Measurements from ENCODE around the gene DMWD.
A peak's percentile ranks its signal among the peaks of the same experiment; 100 is the strongest.

DMWD gene

DNA sequence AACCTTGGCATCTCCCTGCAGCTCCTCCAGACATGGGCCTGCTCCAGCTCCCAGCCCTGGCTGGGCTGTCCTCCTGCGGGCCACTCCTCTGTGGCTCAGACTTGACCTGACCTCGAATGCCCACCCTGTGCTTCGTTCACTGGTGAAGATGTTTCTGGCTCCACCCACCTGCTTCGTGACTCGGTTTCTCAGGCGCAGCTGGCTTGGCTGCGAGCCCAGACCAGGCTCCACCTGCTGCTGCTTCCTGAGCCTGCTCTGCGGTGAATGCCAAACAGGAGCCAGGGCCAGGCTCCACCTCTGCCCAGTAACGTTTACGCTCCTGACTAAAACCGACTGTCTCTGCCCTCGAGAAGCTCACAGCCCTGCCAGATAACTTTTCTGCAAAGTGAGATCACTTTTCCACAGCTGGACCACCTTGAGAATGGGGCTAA, 31.4 kb upstream of the DMWD start:
- H3K36me3 ChIP-seq (ENCODE audit: insufficient read depth, low read length), result peaks cover 89% of the 10 kb centered on the region
- no peaks in the 10 kb centered on the region for H3K9me3 ChIP-seq (ENCODE audit: insufficient read depth, low read depth, low read length)
- 94% methylated on average over 12 of the region's 12 CpGs for WGBS
- no peak overlapping the region for H3K27ac ChIP-seq (ENCODE audit: low read depth, low read length)
- no peaks in the 10 kb centered on the region for H3K4me1 ChIP-seq (ENCODE audit: insufficient read depth, low read length)
- H3K27me3 ChIP-seq (ENCODE audit: insufficient read depth, low read length), result no peaks in the 10 kb centered on the region
- no peak overlapping the region for H3K4me3 ChIP-seq (ENCODE audit: low read length)
- no peak overlapping the region for H3K9ac ChIP-seq (ENCODE audit: low read depth, low read length)

DNA sequence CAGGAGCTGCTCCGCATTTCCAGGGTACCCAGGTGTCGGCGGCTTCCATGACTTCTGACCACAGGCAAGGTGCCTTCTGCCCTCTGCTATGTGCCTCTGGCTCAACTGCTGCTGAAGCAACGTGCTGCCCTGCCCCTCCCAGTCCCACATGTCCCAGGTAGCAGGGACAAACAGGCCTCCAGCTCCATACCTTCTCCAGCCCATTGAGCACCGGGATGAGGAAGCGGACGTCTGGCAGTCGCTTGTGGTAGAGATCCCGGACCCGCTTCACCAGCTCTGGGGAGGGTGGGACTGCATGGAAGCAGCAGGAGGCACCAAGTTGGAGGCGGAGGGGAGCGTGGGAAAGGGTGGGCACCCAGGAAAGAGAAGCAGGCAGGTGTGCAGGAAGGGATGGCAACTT, 30.5 kb upstream of the DMWD start:
- H3K36me3 ChIP-seq (ENCODE audit: insufficient read depth, low read length), result peaks cover 81% of the 10 kb centered on the region

GRCh38 chr19:45822716-45823115, 30.1 kb upstream of the DMWD start:
- Histone ChIP-seq H3K4me1 (ENCODE audit: insufficient read depth, low read length) (peaks cover 7% of the 10 kb centered on the region), H3K9me3 (ENCODE audit: insufficient read depth, low read depth, low read length) (no peaks in the 10 kb centered on the region), H3K27me3 (ENCODE audit: insufficient read depth, low read length) (no peaks in the 10 kb centered on the region), H3K27ac (ENCODE audit: low read depth, low read length) (no peak overlapping the region), H3K36me3 (ENCODE audit: insufficient read depth, low read length) (peaks cover 76% of the 10 kb centered on the region), H3K9ac (ENCODE audit: low read depth, low read length) (no peak overlapping the region), H3K4me3 (ENCODE audit: low read length) (no peak overlapping the region)
- WGBS, result 92% methylated on average over 5 of the region's 5 CpGs

More for the DNA sequence above, 30.5 kb upstream of the DMWD start:
- Histone ChIP-seq H3K4me3 (ENCODE audit: low read length) (no peak overlapping the region), H3K27me3 (ENCODE audit: insufficient read depth, low read length) (no peaks in the 10 kb centered on the region), H3K9ac (ENCODE audit: low read depth, low read length) (no peak overlapping the region), H3K4me1 (ENCODE audit: insufficient read depth, low read length) (peaks cover 3% of the 10 kb centered on the region; the same call in 1 of the 2 replicates), H3K27ac (ENCODE audit: low read depth, low read length) (no peak overlapping the region), H3K9me3 (ENCODE audit: insufficient read depth, low read depth, low read length) (no peaks in the 10 kb centered on the region)
- 96% methylated on average over 12 of the region's 12 CpGs for WGBS

- Histone ChIP-seq H3K27ac (ENCODE audit: low read depth, low read length) (no peak overlapping the region), H3K36me3 (ENCODE audit: insufficient read depth, low read length) (peaks cover 65% of the 10 kb centered on the region), H3K4me1 (ENCODE audit: insufficient read depth, low read length) (peaks cover 10% of the 10 kb centered on the region), H3K9ac (ENCODE audit: low read depth, low read length) (no peak overlapping the region), H3K27me3 (ENCODE audit: insufficient read depth, low read length) (no peaks in the 10 kb centered on the region), H3K9me3 (ENCODE audit: insufficient read depth, low read depth, low read length) (no peaks in the 10 kb centered on the region), H3K4me3 (ENCODE audit: low read length) (no peak overlapping the region)
- 83% methylated on average over 10 of the region's 10 CpGs for WGBS
These were observed 28.9 kb upstream of the DMWD start for GRCh38 chr19:45821570-45821969.

DNA sequence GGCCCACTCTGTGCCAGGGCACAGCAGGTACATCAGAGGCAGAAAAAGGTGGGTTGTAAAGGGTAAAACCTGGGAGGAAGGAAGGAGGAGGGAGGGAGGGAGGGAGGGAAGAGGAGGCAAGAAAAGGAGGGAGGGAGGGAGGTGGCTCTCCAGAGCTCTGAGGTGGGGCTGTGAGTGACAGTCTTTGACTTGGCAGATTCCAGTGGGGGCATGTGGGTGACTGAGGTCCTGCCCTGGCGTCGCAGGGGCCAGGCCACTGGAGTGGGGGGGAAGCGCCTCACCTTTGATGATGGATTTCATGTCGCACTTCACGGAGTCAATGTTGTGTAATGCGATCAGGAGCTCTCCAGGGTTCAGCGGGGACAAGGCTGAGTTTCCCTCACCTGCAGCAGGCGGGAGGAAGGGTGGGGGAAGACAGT, 28.5 kb upstream of the DMWD start:
- H3K27ac ChIP-seq (ENCODE audit: low read depth, low read length), result no peak overlapping the region
- no peaks in the 10 kb centered on the region for H3K9me3 ChIP-seq (ENCODE audit: insufficient read depth, low read depth, low read length)
- H3K36me3 ChIP-seq (ENCODE audit: insufficient read depth, low read length), result peaks cover 61% of the 10 kb centered on the region

DNA sequence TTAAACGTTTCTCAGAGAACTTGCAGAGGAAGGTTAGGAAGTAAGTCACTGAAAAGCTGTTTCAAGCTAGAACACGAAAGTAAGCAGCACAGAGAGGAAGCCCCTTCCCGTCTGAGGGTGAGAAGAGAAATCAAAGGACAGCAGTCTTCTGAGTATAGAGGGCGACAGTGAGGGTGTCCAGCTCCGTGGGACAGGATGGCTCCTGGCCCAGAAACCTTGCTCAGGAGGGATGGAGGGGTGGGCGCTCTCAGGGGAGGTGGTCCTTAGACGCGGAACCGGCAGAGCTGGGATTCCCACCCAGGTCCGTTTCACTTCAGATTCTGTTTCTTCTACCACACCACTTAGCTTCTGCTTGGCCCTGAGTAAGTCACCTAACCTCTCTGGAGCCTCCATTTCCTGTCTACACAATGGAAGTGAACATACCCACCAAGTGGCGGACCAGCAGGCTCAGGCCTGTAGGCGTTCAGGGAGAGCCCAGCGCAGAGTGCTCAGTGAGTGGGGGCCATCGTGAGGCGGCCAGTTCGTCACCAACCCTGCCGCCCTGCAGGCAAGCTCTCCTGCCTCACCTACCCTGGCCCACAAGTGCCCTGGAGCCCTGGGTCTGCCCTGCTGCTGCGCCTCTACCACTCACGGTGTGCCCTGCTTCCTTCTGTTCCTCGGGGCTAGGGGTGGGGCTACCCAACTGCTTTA, 27.9 kb upstream of the DMWD start:
- H3K4me3 ChIP-seq (ENCODE audit: low read length), result no peak overlapping the region
- H3K9me3 ChIP-seq (ENCODE audit: insufficient read depth, low read depth, low read length), result no peaks in the 10 kb centered on the region
- H3K36me3 ChIP-seq (ENCODE audit: insufficient read depth, low read length), result peaks cover 55% of the 10 kb centered on the region
- H3K27ac ChIP-seq (ENCODE audit: low read depth, low read length), result no peak overlapping the region
- no peaks in the 10 kb centered on the region for H3K27me3 ChIP-seq (ENCODE audit: insufficient read depth, low read length)
- peaks cover 10% of the 10 kb centered on the region for H3K4me1 ChIP-seq (ENCODE audit: insufficient read depth, low read length)
- H3K9ac ChIP-seq (ENCODE audit: low read depth, low read length), result no peak overlapping the region
- 91% methylated on average over 19 of the region's 20 CpGs for WGBS

More for the DNA sequence above, 28.5 kb upstream of the DMWD start:
- no peak overlapping the region for H3K4me3 ChIP-seq (ENCODE audit: low read length)
- WGBS, result 90% methylated on average over 8 of the region's 8 CpGs
- peaks cover 10% of the 10 kb centered on the region for H3K4me1 ChIP-seq (ENCODE audit: insufficient read depth, low read length)
- no peaks in the 10 kb centered on the region for H3K27me3 ChIP-seq (ENCODE audit: insufficient read depth, low read length)
- no peak overlapping the region for H3K9ac ChIP-seq (ENCODE audit: low read depth, low read length)

DNA sequence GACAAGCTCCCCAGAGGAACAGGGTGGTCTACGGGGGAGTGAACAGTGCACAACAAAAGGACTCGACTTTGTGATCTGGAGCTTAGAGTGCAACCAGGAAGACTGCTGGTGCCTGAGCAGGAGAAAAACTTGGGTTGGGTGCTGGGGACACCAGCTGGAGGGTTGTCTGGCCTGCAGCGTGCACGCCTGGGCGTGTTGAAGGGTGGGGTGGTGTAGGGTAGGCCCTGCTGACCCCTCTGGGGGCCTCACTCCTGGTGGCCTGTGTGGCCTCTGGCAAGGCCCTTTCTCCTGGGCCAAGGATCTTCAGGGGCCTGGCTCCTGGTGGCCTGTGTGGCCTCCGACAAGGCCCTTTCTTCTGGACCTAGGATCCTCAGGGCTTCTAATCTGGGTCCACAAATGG, 27.1 kb upstream of the DMWD start:
- H3K27me3 ChIP-seq (ENCODE audit: insufficient read depth, low read length), result no peaks in the 10 kb centered on the region
- no peaks in the 10 kb centered on the region for H3K9me3 ChIP-seq (ENCODE audit: insufficient read depth, low read depth, low read length)
- H3K27ac ChIP-seq (ENCODE audit: low read depth, low read length), result no peak overlapping the region
- H3K9ac ChIP-seq (ENCODE audit: low read depth, low read length), result 0 out of 2 replicates have a peak overlapping the region, but pooled peaks have one; percentile 12
- peaks cover 47% of the 10 kb centered on the region for H3K36me3 ChIP-seq (ENCODE audit: insufficient read depth, low read length)
- no peak overlapping the region for H3K4me3 ChIP-seq (ENCODE audit: low read length)
- WGBS, result 93% methylated on average over 6 of the region's 6 CpGs
- H3K4me1 ChIP-seq (ENCODE audit: insufficient read depth, low read length), result peaks cover 14% of the 10 kb centered on the region

GRCh38 chr19:45817725-45818301, 25.2 kb upstream of the DMWD start:
- H3K4me1 ChIP-seq (ENCODE audit: insufficient read depth, low read length), result peaks cover 17% of the 10 kb centered on the region
- H3K27me3 ChIP-seq (ENCODE audit: insufficient read depth, low read length), result no peaks in the 10 kb centered on the region
- no peak overlapping the region for H3K4me3 ChIP-seq (ENCODE audit: low read length)
- peak overlapping the region; percentile 54 for H3K27ac ChIP-seq (ENCODE audit: low read depth, low read length)
- peaks cover 30% of the 10 kb centered on the region for H3K36me3 ChIP-seq (ENCODE audit: insufficient read depth, low read length)
- 64% methylated on average over 19 of the region's 19 CpGs for WGBS
- 0 out of 2 replicates have a peak overlapping the region, but pooled peaks have one; percentile 5 for H3K9ac ChIP-seq (ENCODE audit: low read depth, low read length)
- H3K9me3 ChIP-seq (ENCODE audit: insufficient read depth, low read depth, low read length), result no peaks in the 10 kb centered on the region

- 20% methylated on average over 22 of the region's 24 CpGs for WGBS
- peak overlapping the region; percentile 93 for H3K27ac ChIP-seq (ENCODE audit: low read depth, low read length)
- H3K4me1 ChIP-seq (ENCODE audit: insufficient read depth, low read length), result peaks cover 17% of the 10 kb centered on the region
- no peaks in the 10 kb centered on the region for H3K27me3 ChIP-seq (ENCODE audit: insufficient read depth, low read length)
- peak overlapping the region; percentile 67 for H3K9ac ChIP-seq (ENCODE audit: low read depth, low read length)
- peak overlapping the region; percentile 68 for H3K4me3 ChIP-seq (ENCODE audit: low read length)
- peaks cover 23% of the 10 kb centered on the region for H3K36me3 ChIP-seq (ENCODE audit: insufficient read depth, low read length)
- no peaks in the 10 kb centered on the region for H3K9me3 ChIP-seq (ENCODE audit: insufficient read depth, low read depth, low read length)
These were observed 24.5 kb upstream of the DMWD start for GRCh38 chr19:45817010-45817724.

- H3K4me3 ChIP-seq (ENCODE audit: low read length), result peak overlapping the region; percentile 68
- H3K4me1 ChIP-seq (ENCODE audit: insufficient read depth, low read length), result peaks cover 17% of the 10 kb centered on the region
- H3K36me3 ChIP-seq (ENCODE audit: insufficient read depth, low read length), result peaks cover 17% of the 10 kb centered on the region
- peak overlapping the region; percentile 67 for H3K9ac ChIP-seq (ENCODE audit: low read depth, low read length)
- WGBS, result 25% methylated on average over 16 of the region's 18 CpGs
- no peaks in the 10 kb centered on the region for H3K9me3 ChIP-seq (ENCODE audit: insufficient read depth, low read depth, low read length)
- H3K27ac ChIP-seq (ENCODE audit: low read depth, low read length), result peak overlapping the region; percentile 93
- H3K27me3 ChIP-seq (ENCODE audit: insufficient read depth, low read length), result no peaks in the 10 kb centered on the region
These were observed 23.8 kb upstream of the DMWD start for GRCh38 chr19:45816236-45817009.
